HCT116 (cell line): ENCODE data around the gene EPB41L4A.

Experiments used
- EZH2 ChIP-seq: fragments of 200-600 bp; sonication (generic); IDR thresholded peaks from 2 replicates; pipeline ENCODE4 v1.6.1; 2017; ENCODE audit warnings: antibody characterized with exemption, mixed run types
- POLR2A ChIP-seq: IDR thresholded peaks from 2 replicates; pipeline ENCODE4 v1.7.0; 2011; ENCODE audit warnings: borderline replicate concordance; ENCODE audit not compliant: insufficient read depth, insufficient read length; ENCODE audit errors: extremely low read depth
- TF ChIP-seq, protein P1 (sequence below), 3 experiments: fragments of 200-600 bp in 1 of 3; sonication (generic) in 1 of 3; IDR thresholded peaks in 2 of 3; conservative IDR thresholded peaks in 1 of 3; 2 replicates each; pipeline ENCODE4 v1.5.1; 2012 to 2017; ENCODE audit warnings: low read depth in 2 of 3, low read length in 2 of 3, antibody characterized with exemption in 1 of 3, borderline replicate concordance in 1 of 3, control low read depth in 1 of 3, mild to moderate bottlenecking in 1 of 3, mixed read lengths in 1 of 3, mixed run types in 1 of 3, moderate library complexity in 1 of 3; ENCODE audit not compliant: insufficient read depth in 1 of 3
- TF ChIP-seq, protein P2 (sequence below): IDR thresholded peaks from 2 replicates; pipeline ENCODE4 v1.6.1; 2011; ENCODE audit warnings: mild to moderate bottlenecking, low read length, moderate library complexity; ENCODE audit not compliant: insufficient replicate concordance; ENCODE audit errors: extremely low read depth

DNA sequence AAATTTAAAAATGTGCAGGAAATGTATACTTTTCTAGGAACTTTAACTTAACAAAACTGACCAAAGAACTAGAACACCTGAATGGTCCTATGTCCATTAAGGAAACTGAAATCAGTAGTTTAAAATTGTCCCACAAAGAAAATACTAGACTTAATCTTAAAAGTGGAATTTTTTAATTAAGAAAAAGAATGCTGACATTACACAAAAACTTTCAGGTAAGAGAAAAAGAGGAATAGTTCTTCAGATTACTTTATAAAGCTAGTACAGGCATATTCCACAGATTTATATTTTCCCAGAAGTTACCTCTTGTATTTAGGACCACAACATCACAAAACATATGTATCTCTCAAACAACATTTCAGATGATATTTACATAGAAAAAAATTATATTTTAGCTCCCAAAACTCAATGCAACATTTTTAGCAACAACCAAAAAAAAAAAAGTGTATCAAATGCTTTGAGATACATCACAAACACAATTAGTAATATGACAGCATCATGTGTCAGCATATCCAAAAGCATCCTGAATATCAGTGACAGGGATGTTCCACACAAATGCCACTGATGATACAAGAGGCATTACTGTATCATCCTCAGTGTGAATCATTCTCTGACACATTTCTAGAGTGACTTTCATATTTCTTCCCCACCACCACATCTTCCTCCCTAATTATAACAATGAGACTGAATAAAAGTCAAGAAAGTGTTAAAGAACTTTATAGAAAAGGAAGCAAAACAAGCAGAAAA lies 264.0 kb downstream of the EPB41L4A start:
- TF ChIP-seq EZH2 (no peak), POLR2A (no peak)
- TF ChIP-seq, protein P1, sequence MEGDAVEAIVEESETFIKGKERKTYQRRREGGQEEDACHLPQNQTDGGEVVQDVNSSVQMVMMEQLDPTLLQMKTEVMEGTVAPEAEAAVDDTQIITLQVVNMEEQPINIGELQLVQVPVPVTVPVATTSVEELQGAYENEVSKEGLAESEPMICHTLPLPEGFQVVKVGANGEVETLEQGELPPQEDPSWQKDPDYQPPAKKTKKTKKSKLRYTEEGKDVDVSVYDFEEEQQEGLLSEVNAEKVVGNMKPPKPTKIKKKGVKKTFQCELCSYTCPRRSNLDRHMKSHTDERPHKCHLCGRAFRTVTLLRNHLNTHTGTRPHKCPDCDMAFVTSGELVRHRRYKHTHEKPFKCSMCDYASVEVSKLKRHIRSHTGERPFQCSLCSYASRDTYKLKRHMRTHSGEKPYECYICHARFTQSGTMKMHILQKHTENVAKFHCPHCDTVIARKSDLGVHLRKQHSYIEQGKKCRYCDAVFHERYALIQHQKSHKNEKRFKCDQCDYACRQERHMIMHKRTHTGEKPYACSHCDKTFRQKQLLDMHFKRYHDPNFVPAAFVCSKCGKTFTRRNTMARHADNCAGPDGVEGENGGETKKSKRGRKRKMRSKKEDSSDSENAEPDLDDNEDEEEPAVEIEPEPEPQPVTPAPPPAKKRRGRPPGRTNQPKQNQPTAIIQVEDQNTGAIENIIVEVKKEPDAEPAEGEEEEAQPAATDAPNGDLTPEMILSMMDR (IDR thresholded peaks at IDR 0.05 in 2 of 3, conservative IDR thresholded peaks at IDR 0.05 in 1 of 3; ENCODE audit: borderline replicate concordance in 1 of 3, insufficient read depth in 1 of 3, low read depth in 2 of 3, low read length in 2 of 3): no peak
- TF ChIP-seq, protein P2, sequence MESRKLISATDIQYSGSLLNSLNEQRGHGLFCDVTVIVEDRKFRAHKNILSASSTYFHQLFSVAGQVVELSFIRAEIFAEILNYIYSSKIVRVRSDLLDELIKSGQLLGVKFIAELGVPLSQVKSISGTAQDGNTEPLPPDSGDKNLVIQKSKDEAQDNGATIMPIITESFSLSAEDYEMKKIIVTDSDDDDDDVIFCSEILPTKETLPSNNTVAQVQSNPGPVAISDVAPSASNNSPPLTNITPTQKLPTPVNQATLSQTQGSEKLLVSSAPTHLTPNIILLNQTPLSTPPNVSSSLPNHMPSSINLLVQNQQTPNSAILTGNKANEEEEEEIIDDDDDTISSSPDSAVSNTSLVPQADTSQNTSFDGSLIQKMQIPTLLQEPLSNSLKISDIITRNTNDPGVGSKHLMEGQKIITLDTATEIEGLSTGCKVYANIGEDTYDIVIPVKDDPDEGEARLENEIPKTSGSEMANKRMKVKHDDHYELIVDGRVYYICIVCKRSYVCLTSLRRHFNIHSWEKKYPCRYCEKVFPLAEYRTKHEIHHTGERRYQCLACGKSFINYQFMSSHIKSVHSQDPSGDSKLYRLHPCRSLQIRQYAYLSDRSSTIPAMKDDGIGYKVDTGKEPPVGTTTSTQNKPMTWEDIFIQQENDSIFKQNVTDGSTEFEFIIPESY: no peak
